MCF 10A (cell line): ENCODE results near the gene SRPRB. TPM values are rescaled to one million over a fixed set of nuclear protein-coding genes. Genes with fewer than 3 reads are reported as not detected.

Source experiments
- BruUV-seq: library from RNA; stranded (reverse); fragments of 400-500 nt; replicated peaks from 2 replicates; lab custom pipeline; 2021; lab: Mats Ljungman, UMichigan
- CTCF ChIA-PET: fragments of 300-600 bp; sonication (Branson Sonifier 250); formaldehyde crosslinking; extraction: SDS; loops from one replicate; lab custom pipeline; 2021; ENCODE audit warnings: antibody characterized with exemption, inconsistent platforms; lab: Yijun Ruan, JAX
- POLR2A ChIA-PET: fragments of 300-600, 350-650 bp; sonication (Branson Sonifier 250); formaldehyde crosslinking; extraction: SDS; loops from one replicate; lab custom pipeline; 2020; ENCODE audit warnings: antibody characterized with exemption, inconsistent platforms; lab: Yijun Ruan, JAX
- DNase-seq: peaks from one replicate; pipeline ENCODE4 v3.0.0-alpha.2; 2018; ENCODE audit not compliant: unreplicated experiment
- H3K27ac Mint-ChIP-seq: one replicate; pipeline ENCODE4 v1.8.0; 2022; ENCODE audit warnings: mild to moderate bottlenecking, low read depth, mixed read lengths; ENCODE audit not compliant: unreplicated experiment
- H3K27me3 Mint-ChIP-seq: one replicate; pipeline ENCODE4 v1.8.0; 2022; ENCODE audit warnings: mixed read lengths; ENCODE audit not compliant: insufficient read depth, unreplicated experiment
- H3K36me3 Mint-ChIP-seq: one replicate; pipeline ENCODE4 v1.8.0; 2022; ENCODE audit warnings: mild to moderate bottlenecking, moderate library complexity, mixed read lengths; ENCODE audit not compliant: insufficient read depth, unreplicated experiment
- H3K4me1 Mint-ChIP-seq: one replicate; pipeline ENCODE4 v1.8.0; 2022; ENCODE audit warnings: mixed read lengths; ENCODE audit not compliant: insufficient read depth, unreplicated experiment
- H3K4me3 Mint-ChIP-seq: one replicate; pipeline ENCODE4 v1.8.0; 2022; ENCODE audit warnings: mild to moderate bottlenecking, moderate library complexity, mixed read lengths; ENCODE audit not compliant: unreplicated experiment
- H3K9me3 Mint-ChIP-seq: one replicate; pipeline ENCODE4 v1.8.0; 2022; ENCODE audit warnings: mixed read lengths; ENCODE audit not compliant: unreplicated experiment
- CTCF ChIP-seq: fragments of 200-600 bp; IDR thresholded peaks from one replicate; pipeline ENCODE4 v1.8.0; 2022; ENCODE audit warnings: antibody characterized with exemption, mild to moderate bottlenecking; ENCODE audit not compliant: unreplicated experiment
- intact Hi-C: fragments of 100-400 bp; cut with micrococcal nuclease; formaldehyde crosslinking; loops from 2 replicates; pipeline ENCODE4 v1.14.1; 2022
- total RNA-seq: library from RNA; stranded (reverse); gene quantifications from 2 replicates; pipeline ENCODE4 v1.2.3, GENCODE V29; 2022

Gene SRPRB
- total RNA-seq, 1 experiment from 2014 or later = 180 TPM

- BruUV-seq = no TSS peak
- Mint-ChIP-seq H3K27me3 (no peaks in the 10 kb centered on the region), H3K4me1 (no peaks in the 10 kb centered on the region), H3K27ac (no peak overlapping the region), H3K9me3 (no peaks in the 10 kb centered on the region), H3K4me3 (no peak overlapping the region), H3K36me3 (no peaks in the 10 kb centered on the region)
- ChIA-PET CTCF (interaction anchor here (0.5 to 1.0 kb wide), 2 partner anchors 19 to 75 kb away, joined by 3 read pairs; no protein-coding TSS in a partner anchor), POLR2A (no interaction called here)
- intact Hi-C loops = no loop called here
- DNase-seq = no peak
- no peak for TF ChIP-seq CTCF
Measured at GRCh38 chr3:133853063-133853924, 47.7 kb downstream of the SRPRB start.

- H3K4me3 Mint-ChIP-seq = no peak overlapping the region
- ChIA-PET CTCF (interaction anchor here (1.1 to 1.2 kb wide), 2 partner anchors 12 to 36 kb away, joined by 3 read pairs; no protein-coding TSS in a partner anchor), POLR2A (no interaction called here)
- H3K9me3 Mint-ChIP-seq = no peaks in the 10 kb centered on the region
- BruUV-seq = no TSS peak
- no peak for DNase-seq
- no peaks in the 10 kb centered on the region for H3K36me3 Mint-ChIP-seq
- intact Hi-C loops = no loop called here
- H3K27me3 Mint-ChIP-seq = no peaks in the 10 kb centered on the region
- no peak for TF ChIP-seq CTCF
- H3K4me1 Mint-ChIP-seq = no peaks in the 10 kb centered on the region
- H3K27ac Mint-ChIP-seq = no peak overlapping the region
Measured at GRCh38 chr3:133853925-133854227, 48.3 kb downstream of the SRPRB start.

- Mint-ChIP-seq H3K9me3 (no peaks in the 10 kb centered on the region), H3K27me3 (no peaks in the 10 kb centered on the region), H3K27ac (no peak overlapping the region), H3K4me3 (no peak overlapping the region), H3K36me3 (no peaks in the 10 kb centered on the region), H3K4me1 (no peaks in the 10 kb centered on the region)
- CTCF ChIA-PET = interaction anchor here (1.1 to 1.2 kb wide), 2 partner anchors 11 to 36 kb away, joined by 3 read pairs; no protein-coding TSS in a partner anchor
- TF ChIP-seq CTCF = no peak
- no peak for DNase-seq
- intact Hi-C loops = no loop called here
- POLR2A ChIA-PET = no interaction called here
- BruUV-seq = no TSS peak
Measured at GRCh38 chr3:133854264-133855001, 48.8 kb downstream of the SRPRB start.

GRCh38 chr3:133855002-133855370 lies 49.4 kb downstream of the SRPRB start:
- Mint-ChIP-seq H3K4me3 (no peak overlapping the region), H3K4me1 (no peaks in the 10 kb centered on the region), H3K36me3 (no peaks in the 10 kb centered on the region), H3K27me3 (no peaks in the 10 kb centered on the region), H3K9me3 (no peaks in the 10 kb centered on the region), H3K27ac (no peak overlapping the region)
- BruUV-seq = no TSS peak
- ChIA-PET POLR2A (interaction anchor here (0.7 kb wide), 1 partner anchor 27 kb away, joined by 3 read pairs; no protein-coding TSS in a partner anchor), CTCF (interaction anchor here (0.6 to 1.2 kb wide), 3 partner anchors 11 to 37 kb away, joined by 3 read pairs; no protein-coding TSS in a partner anchor)
- intact Hi-C loops = no loop called here
- TF ChIP-seq CTCF = no peak
- DNase-seq = no peak
